Right lobe of liver (tissue), 4 donors: ENCODE results near the gene C2CD4D.

ENCODE experiments used
- CTCF ChIP-seq, 4 donors: fragments of 200-600 bp in 3 of 4; fragments of 450-650 bp in 1 of 4; IDR thresholded peaks; one replicate each; pipeline versions ENCODE4 v1.5.1 to v1.8.0; 2016 to 2022; ENCODE audit warnings: antibody characterized with exemption in 4 of 4, mild to moderate bottlenecking in 2 of 4
- POLR2A ChIP-seq: fragments of 450-650 bp; IDR thresholded peaks from one replicate; pipeline ENCODE4 v1.6.1; 2017; ENCODE audit warnings: antibody characterized with exemption, mild to moderate bottlenecking
- donor health status: DM: no; HTN: no; CAD: no.
- donor health status: DM: no; HTN: no; CAD: no.
- donor health status: DM: no; HTN: yes; CAD: no.

DNA sequence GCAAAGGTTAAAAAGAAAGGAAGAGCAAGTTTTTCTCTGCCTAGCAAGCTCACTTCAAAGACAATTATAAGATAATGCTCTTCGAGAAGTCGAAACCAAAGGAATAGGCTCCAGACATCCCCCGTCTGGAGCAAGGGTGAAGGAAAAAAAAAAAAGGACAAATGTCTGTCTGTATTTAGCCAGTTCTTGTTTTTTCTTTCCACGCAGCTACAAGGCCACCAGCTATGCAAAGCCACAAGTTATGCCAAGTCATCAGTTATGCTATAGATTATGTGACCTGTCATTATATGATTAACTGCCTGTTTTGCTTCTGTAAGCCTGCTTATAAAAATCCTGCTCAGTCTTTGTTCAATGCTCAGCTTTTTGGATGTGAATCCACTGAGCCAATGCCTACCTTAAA, 16.3 kb upstream of the C2CD4D start:
- no peak for TF ChIP-seq CTCF (IDR thresholded peaks at IDR 0.05)
- no peak for TF ChIP-seq POLR2A
